Measurements from ENCODE around the gene ARVCF.

ARVCF gene

GRCh38 chr22:20054034-20054427, 37.4 kb upstream of the ARVCF start:
- no peak for DNase-seq (ENCODE audit: low read depth, low spot score)

DNA sequence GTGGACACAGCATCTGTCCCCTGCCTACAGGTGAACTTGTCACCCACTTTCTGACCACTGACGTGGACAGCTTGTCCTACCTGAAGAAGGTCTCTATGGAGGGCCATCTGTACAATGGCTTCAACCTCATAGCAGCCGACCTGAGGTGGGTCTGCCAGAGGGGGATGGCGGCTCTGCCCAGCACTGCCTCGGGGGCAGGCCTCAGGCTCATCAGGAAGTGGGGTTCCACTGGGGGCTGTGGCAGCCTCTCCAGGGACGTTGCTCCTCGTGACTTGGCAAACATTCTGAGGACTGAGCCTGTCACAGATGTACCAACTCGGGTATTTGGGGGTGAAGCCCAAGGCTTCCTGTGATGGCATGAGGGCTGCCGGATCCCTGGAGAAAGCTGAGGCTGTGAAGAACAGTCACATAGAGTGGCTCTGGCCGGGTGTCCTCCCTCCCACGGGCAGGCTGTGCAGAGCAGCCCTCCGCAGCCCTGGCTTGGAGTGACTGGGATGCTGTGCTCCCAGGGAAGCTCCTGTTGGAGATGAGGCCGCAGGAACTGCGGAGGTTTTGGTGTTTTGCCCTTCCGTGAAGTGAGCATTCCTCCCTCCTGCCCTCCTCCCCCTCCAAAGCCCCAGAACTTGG, 36.9 kb upstream of the ARVCF start:
- no peak for DNase-seq (ENCODE audit: low read depth, low spot score)

DNA sequence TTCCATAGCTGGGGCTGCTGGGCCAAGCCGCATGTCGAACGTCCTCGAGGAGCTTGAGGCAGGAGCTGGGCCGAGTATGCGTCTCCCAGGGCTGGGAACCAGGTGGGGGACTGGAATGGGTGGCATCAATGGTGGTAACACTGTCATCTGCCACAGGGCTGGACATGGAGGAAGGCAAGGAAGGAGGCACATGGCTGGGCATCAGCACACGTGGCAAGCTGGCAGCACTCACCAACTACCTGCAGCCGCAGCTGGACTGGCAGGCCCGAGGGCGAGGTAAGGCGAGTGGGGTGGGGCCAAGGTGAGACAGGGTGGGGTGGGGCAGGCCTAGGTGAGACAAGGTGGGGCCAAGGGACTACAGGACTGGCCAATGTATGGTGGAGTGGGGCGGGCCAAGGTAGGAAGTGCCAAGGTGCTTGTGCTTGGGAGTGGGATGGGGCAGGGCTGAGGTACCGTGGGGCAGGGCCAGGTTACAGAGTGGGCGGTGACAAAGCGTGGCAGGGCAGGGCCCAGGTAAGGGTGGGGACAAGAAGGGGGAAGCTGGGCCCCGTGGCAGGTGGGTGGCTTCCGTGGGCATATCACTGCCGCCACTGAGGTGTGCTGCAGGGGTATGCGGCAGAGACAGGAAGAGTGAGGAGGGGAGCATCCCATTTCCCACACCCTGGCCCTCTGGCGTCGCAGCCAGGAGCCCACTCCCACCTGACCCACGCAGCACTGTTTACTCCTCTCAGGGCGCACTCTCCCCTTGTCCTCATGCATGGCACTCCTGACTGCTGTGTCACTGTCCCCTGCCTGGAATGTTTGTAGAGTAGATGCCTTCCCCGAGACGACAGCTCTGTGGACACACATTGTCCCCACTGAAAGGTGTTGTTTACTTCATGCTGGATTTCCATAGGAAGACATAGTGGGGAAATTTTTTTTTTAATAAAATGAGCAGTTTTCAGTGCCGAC, 36.0 kb upstream of the ARVCF start:
- no peak for DNase-seq (ENCODE audit: low read depth, low spot score)

- no peak for DNase-seq (ENCODE audit: low read depth, low spot score)
Observed at GRCh38 chr22:20051927-20052308, 35.3 kb upstream of the ARVCF start.

GRCh38 chr22:20046730-20047129, 30.1 kb upstream of the ARVCF start:
- DNase-seq (ENCODE audit: low read depth, low spot score), result no peak

- DNase-seq (ENCODE audit: low read depth, low spot score), result no peak
Observed at GRCh38 chr22:20044495-20045151, 28.0 kb upstream of the ARVCF start.

GRCh38 chr22:20043997-20044342, 27.3 kb upstream of the ARVCF start:
- DNase-seq (ENCODE audit: low read depth, low spot score), result no peak

GRCh38 chr22:20043057-20043996, 26.7 kb upstream of the ARVCF start:
- no peak for DNase-seq (ENCODE audit: low read depth, low spot score)

DNA sequence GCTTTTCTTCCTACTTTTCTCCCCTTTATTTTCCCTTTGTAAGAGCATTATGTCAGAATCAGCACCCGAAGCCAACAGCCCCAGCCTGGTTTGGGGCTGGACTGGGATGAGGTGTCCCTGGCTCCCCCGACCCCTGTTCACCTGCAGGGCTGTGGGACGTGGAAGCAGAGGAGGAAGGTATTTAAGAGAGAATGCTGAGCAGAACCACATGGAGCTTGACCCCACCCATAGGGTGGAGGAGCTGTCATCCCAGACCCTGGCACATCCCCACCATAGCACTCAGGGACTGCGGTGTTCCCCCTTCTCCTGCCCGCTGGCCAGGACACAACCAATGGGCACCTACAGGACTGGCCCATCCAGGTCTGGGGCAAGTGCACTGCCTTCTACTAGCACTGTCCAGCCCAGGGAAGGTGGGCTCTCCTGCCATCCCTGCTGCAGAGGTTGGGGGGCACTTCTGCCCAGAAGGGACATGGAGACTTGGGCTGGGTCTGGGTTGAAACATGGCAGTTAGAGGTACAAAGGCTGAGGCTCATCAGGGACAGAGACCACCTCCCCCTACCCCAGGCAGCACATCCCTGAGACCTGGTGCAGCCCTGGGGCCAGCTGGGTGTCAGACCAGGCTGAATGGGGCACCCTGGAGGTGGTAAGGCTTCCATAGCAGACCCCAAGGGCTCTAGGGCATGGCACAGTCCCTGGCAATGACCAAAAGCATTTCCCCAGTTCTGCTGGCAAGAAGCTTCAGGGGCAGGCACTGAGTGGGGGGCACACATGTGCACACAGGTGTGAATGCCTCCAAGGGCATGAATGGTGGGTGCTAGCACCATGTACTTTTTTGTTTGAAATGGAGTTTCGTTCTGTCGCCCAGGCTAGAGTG, 23.9 kb upstream of the ARVCF start:
- no peak for DNase-seq (ENCODE audit: low read depth, low spot score)

- no peak for DNase-seq (ENCODE audit: low read depth, low spot score)
Observed at GRCh38 chr22:20039683-20040325, 23.2 kb upstream of the ARVCF start.

- DNase-seq (ENCODE audit: low read depth, low spot score), result no peak
Observed at GRCh38 chr22:20038574-20038973, 22.0 kb upstream of the ARVCF start.

- no peak for DNase-seq (ENCODE audit: low read depth, low spot score)
Observed at GRCh38 chr22:20037419-20037818, 20.8 kb upstream of the ARVCF start.

GRCh38 chr22:20036535-20037392, 20.1 kb upstream of the ARVCF start:
- DNase-seq (ENCODE audit: low read depth, low spot score), result no peak

- DNase-seq (ENCODE audit: low read depth, low spot score), result no peak
Observed at GRCh38 chr22:20036084-20036482, 19.5 kb upstream of the ARVCF start.

GRCh38 chr22:20035375-20036083, 18.9 kb upstream of the ARVCF start:
- no peak for DNase-seq (ENCODE audit: low read depth, low spot score)

GRCh38 chr22:20034143-20034542, 17.5 kb upstream of the ARVCF start:
- DNase-seq (ENCODE audit: low read depth, low spot score), result no peak

DNA sequence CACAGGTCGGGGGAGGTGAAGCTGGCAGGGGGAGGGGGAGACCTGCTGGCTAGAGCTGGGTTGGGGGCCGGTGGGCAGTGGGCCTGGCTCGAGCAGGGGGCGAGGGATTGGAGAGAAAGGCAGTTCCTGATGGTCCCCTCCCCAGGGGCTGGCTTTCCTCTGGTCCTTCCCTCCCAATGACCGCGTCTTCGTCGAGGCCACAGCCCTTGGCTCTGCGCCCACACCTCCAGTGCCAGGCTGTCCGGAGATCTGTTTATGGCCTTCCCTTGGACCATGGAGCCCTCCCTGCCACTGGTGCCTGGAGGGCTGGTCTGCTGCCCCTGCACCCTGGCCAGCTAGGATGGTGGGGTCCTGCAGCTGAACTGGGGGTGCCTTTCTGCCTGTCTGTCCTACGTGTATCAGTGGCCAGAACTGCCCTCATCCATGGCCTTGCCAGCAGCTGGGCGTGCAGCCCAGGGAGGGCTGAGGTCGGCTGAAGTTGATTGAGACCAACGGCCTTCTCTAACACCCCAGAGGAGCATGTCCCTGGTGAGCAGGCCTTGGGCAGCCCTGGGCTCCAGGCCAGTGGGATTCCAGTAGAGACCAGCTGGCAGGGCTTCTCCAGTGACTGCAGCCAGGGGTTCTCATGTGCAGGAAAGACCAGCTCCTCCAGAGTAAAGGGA, 16.6 kb upstream of the ARVCF start:
- no peak for DNase-seq (ENCODE audit: low read depth, low spot score)

DNA sequence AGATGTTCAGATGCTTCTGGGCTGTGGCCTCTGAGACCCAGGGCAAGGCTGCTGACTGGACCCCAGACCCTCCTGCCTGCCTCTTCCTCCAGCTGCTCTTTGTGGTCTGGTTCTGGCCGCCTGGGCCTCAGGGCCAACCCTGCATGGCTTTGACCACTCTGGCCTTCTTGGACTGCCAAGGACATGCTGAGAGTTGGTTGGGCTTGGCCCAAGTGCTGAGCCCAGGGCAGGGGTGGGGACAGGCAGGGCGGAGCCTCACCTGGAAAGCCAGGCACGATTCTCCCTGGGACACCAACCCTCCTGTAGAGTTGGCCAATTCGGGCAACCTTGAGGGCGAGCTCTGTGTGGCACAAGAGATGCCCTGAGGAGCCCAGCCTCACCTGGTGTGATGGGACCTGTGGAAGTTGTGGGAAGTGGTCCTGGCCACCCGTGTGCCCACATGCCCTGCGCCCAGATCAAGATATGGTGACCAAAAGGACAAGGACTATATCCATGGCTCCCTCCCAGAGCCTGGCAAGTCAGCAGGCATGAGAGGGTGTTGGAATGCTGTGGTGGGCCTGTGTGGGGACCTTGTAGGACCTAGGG, 15.9 kb upstream of the ARVCF start:
- no peak for DNase-seq (ENCODE audit: low read depth, low spot score)
